DMS 273 treated with DMSO at 0.1 percent for 48 hours (cell line): ENCODE data around the gene ICA1.
"Not testable (repeated sequence)": the region's sequence is repeated elsewhere in the genome, so short reads cannot be mapped to it uniquely, and the experiment has no call there.

Experiments
- DNase-seq: peaks from one replicate; lab custom pipeline; 2025; lab: John Stamatoyannopoulos, UW

Gene ICA1

DNA sequence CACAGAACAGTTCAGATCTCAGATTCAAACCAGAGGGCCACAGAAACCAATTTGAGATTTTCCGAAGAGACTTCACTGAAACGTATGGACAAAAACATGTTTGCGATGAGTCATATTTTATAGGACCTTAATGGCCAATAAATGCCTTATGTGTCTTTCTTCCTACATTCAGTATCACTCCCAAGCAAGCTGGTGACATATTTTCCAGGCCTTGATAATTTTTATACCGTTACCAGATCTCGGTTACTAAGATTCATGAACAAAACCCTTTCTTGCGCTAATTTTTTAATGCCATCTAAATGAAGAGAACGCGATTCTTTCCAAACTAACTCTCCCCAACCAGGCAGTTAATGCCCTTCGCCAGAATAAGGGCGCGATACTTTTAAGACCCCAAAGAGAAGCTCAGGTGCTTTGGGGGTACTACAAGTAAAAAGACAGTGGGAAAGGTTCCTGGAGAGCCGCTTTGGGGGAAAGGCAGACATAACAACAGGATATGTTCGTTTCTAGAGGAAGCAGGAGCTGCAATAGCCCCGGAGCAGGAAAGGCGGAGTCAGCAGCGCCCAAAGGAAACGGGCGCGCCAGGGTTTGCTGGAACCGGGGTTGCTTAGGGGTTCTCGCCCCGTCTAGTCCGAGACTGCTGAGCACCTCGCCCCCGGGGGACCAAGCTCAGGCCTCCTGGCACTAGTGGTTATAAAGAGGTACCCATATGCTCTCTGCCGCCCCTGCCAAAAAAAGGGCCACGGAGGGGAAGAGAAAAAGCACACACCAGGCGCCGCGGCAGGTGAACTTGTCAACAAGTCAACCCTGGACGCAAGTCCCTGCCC is 884 bp downstream of the ICA1 start:
- DNase-seq: peak; percentile 69

- no peak for DNase-seq
These were observed 2.3 kb downstream of the ICA1 start for GRCh38 chr7:8259586-8260222.

DNA sequence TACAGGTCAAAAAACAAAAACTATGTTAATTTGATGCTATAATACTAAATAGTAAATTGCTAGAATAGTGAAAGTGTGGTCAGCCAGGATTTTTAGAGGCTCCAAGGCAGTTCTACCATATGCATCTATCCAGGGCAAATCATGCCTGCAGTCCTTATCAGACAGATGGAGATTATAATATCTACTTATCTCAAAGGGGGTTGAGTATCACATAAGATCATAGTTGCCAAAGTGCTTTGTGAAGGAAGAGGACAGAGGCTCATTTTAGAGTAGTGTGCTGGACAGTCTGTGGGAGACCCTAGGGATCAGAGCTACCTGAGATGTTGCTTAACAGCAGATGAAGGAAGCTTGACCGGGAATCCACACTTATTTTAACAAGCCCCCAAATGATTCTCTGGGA is 3.2 kb downstream of the ICA1 start:
- DNase-seq: peak; percentile 14

DNA sequence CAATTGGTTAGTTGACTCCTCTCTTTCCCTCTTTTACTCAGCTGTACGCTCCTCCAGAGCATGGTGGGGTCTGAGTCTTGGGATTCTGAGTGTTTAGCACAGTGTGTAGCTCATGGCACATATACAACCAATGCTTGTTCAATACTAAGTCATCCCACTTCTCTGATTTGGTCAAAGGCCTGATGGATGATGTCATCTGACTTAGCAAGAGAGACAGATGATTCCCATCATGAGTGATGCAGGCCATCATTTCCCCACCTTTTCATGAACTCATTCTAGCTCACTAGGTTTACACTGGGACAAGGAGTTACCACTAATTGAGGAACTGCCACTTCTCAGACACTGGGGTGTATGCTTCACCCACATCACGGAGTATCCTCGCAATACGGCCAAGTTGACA is 3.8 kb downstream of the ICA1 start:
- DNase-seq: no peak

GRCh38 chr7:8255680-8256655 is 6.0 kb downstream of the ICA1 start:
- no peak for DNase-seq

GRCh38 chr7:8254667-8255066 is 7.3 kb downstream of the ICA1 start:
- DNase-seq: no peak

- DNase-seq: no peak
These were observed 7.8 kb downstream of the ICA1 start for GRCh38 chr7:8254215-8254614.

DNA sequence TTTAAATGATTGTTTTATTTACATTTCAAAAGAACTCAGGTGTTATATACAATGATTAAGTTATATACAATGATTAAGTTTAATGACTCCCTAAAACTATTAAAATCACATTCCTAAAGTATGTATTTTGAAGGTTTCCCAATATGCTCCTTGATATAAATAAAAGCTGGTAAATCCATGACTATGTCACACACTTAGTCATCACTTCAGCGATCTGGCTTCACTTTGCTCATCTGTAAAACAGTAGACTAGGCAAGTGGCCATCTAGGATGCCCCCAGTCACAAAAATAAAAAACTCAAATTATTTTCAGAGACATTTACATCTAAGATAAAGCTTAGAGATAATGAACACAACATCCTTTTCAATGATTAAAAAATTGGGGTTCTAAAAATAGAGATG is 10.8 kb downstream of the ICA1 start:
- DNase-seq: no peak

- no peak for DNase-seq
These were observed 11.4 kb downstream of the ICA1 start for GRCh38 chr7:8250547-8250946.

DNA sequence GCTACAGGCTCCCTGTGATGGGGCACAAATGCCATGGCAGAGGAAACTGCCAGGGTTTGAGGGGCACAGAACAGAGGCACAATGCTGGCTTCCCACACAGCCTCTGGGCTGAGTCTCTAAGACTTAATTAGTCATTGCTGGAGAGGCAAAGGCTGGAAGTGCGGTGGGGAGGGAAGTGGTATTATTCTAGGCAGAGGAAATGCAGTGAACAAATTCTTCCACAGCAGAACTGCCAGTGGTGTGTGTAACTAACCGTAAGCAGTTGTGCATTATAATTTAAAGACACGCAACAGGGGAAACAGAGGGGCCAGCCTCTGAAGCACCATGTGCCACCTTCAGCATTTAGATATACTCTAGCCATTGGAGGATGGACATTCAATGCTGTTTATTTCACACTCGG is 12.8 kb downstream of the ICA1 start:
- DNase-seq: no peak

- DNase-seq: no peak
These were observed 15.9 kb downstream of the ICA1 start for GRCh38 chr7:8246020-8246419.

DNA sequence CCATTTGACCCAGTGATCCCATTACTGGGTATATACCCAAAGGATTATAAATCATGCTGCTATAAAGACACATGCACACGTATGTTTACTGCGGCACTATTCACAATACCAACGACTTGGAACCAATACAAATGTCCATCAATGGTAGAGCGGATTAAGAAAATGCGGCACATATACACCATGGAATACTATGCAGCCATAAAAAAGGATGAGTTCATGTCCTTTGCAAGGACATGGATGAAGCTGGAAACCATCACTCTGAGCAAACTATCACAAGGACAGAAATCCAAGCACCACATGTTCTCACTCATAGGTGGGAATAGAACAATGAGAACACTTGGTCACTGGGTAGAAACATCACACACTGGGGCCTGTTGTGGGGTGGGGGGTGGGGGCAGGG is 16.9 kb downstream of the ICA1 start:
- DNase-seq: not testable (repeated sequence)

- not testable (repeated sequence) for DNase-seq
These were observed 18.9 kb downstream of the ICA1 start for GRCh38 chr7:8243059-8243458.

DNA sequence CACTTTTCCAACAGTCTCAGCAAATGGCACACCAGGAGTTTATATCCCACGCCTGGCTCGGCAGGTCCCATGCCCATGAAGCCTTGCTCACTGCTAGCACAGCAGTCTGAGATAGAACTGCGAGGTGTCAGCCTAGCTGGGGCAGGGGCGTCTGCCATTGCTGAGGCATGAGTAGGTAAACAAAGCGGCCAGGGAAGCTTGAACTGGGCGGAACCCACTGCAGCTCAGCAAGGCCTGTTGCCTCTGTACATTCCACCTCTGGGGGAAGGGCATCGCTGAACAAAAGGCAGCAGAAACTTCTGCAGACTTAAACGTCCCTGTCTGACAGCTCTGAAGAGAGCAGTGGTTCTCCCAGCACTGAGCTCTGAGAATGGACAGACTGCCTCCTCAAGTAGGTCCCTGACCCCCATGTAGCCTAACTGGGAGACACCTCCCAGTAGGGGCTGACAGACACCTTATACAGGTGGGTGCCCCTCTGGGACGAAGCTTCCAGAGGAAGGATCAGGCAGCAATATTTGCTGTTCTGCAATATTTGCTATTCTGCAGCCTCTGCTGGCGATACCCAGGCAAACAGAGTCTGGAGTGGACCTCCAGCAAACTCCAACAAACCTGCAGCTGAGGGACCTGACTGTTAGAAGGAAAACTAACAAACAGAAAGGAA is 22.1 kb downstream of the ICA1 start:
- not testable (repeated sequence) for DNase-seq

GRCh38 chr7:8236780-8237407 is 25.1 kb downstream of the ICA1 start:
- no peak for DNase-seq

GRCh38 chr7:8232999-8233847 is 28.7 kb downstream of the ICA1 start:
- DNase-seq: no peak

DNA sequence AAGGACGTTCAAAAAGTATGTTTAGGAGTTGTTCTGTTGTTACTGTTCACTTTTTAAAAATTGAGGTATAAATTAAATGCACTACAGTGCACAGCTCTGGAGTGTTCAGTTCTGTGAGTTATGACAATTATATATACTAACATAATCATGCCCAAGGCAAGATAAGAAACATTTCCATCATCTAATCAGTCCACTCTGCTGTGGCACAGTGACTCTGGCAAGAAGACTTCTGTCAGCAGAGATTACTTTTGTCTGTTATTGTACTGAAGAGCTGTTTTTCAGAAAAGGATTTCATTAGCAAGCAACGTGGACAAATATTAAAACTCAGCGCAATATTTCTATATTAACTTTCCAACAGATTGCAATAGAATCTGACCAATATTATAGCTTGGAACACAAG is 32.0 kb downstream of the ICA1 start:
- DNase-seq: no peak

DNA sequence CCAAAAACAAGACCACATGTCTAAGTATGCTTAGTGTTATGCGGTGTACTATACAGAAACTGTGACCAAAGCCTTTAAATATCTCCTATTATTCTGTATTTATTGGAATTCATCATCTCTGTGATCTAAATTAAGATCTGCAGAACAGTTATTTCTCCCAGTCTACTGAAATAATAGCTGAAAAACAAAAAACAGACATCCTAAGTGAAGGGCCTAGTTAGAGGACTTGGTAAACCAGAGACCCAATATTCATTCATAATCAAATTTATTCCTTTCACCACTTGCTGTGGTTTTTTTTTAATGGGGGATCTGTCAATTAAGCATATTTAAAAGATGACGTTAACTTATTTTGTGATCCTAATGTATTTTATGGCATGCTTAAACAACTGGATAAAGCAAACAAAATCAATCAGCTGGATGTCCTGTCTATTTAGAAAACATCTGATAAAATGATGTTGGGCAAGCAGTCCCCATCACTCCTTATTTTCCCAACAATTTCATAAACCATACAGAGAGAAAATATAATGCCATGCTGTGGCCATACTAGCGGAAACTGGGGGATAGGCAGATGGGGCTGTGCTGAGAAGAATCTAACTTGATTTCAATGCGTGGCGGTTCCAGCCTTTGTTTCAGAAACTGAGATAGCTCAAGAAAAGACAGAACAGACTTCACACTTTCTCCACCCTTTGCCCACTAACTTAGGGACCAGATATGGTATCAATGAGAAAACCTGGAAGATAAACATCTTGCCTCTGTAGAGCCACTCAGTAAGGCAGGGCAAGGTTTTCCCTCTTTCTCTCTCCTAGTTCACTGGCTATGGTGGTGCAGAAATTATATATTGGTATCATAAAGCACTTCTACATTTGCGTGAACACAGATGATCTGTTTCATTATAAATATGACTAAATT is 32.9 kb downstream of the ICA1 start:
- DNase-seq: no peak

DNA sequence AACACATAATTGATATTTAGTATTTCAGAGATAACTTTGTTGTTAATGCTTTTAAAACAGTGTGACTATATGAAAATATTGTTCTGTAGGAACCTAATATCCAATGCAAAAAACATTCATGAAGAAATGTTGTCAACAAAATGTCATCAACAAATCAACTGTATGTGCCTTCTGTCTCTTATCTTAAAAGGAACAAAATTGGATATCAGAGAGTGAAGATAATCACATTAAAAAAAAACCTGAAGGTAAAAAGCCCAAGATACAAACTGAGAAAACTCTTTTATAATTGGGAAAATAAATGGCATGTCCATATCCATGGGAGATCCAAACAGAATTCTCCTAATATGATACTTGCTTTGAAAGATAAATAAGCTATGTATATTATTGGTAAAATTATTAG is 33.9 kb downstream of the ICA1 start:
- DNase-seq: no peak
